ENCODE measurements around the gene ELAVL2. TPM values are rescaled to one million over a fixed set of nuclear protein-coding genes. Genes with fewer than 3 reads are reported as not detected.

Gene ELAVL2
- total and polyA plus RNA-seq, 2 donors (not counting 3 experiments of a cell fraction or from before 2014, with no cell fraction given): 0.06 to 0.20 TPM

GRCh38 chr9:23842565-23843129 lies 16.6 kb upstream of the ELAVL2 start:
- Histone ChIP-seq H3K9ac (replicated peaks; ENCODE audit: extremely low read depth, insufficient read depth, low read length) (no peak overlapping the region), H3K4me1 (ENCODE audit: control insufficient read depth, extremely low read depth, insufficient read depth, low read length) (no peaks in the 10 kb centered on the region), H3K79me2 (ENCODE audit: control insufficient read depth, insufficient read depth, low read length) (no peaks in the 10 kb centered on the region), H3K4me3 (replicated peaks in 1 of 3; ENCODE audit: insufficient read depth in 1 of 3, low read depth in 1 of 3, low read length in 3 of 3) (no peak overlapping the region), H3K4me2 (ENCODE audit: insufficient read depth, low read length) (no peak overlapping the region), H3K9me3 (replicated peaks; ENCODE audit: control insufficient read depth, insufficient read depth, low read length) (no peaks in the 10 kb centered on the region), H3K36me3 (ENCODE audit: control insufficient read depth in 2 of 2, extremely low read depth in 1 of 2, insufficient read depth in 2 of 2, low read length in 2 of 2) (no peaks in the 10 kb centered on the region), H3K9me1 (replicated peaks; ENCODE audit: control insufficient read depth, extremely low read depth, insufficient read depth, low read length) (no peaks in the 10 kb centered on the region), H3K27ac (ENCODE audit: insufficient read depth, low read depth, low read length) (no peak overlapping the region), H2AFZ (ENCODE audit: low read depth, low read length) (no peak overlapping the region), H4K20me1 (replicated peaks; ENCODE audit: control insufficient read depth, extremely low read depth, insufficient read depth, low read length) (no peaks in the 10 kb centered on the region), H3K27me3 (ENCODE audit: control insufficient read depth in 2 of 2, insufficient read depth in 2 of 2, low read length in 2 of 2) (no peaks in the 10 kb centered on the region)
- no peak for TF ChIP-seq MYC (IDR thresholded peaks at IDR 0.05; ENCODE audit: low read depth, low read length)
- TF ChIP-seq CTCF (IDR thresholded peaks at IDR 0.05; ENCODE audit: extremely low read depth in 1 of 2, insufficient read depth in 1 of 2, low read depth in 1 of 2, low read length in 2 of 2): no peak
- no peak for TF ChIP-seq FOS (IDR thresholded peaks at IDR 0.05; ENCODE audit: borderline replicate concordance, insufficient read depth, low read length)
- TF ChIP-seq JUN (IDR thresholded peaks at IDR 0.05; ENCODE audit: borderline replicate concordance, insufficient read depth, insufficient read length, low read depth): no peak
- TF ChIP-seq MAX (IDR thresholded peaks at IDR 0.05; ENCODE audit: insufficient read depth, insufficient read length): no peak
- TF ChIP-seq POLR2AphosphoS5 (IDR thresholded peaks at IDR 0.05; ENCODE audit: insufficient read depth, low read depth, low read length): no peak
- TF ChIP-seq EZH2 (IDR thresholded peaks at IDR 0.05; ENCODE audit: borderline replicate concordance, low read depth, low read length, severe bottlenecking): no peak
- TF ChIP-seq POLR2A (IDR thresholded peaks at IDR 0.05; ENCODE audit: low read depth, low read length): no peak
- no peak for TF ChIP-seq GATA2 (IDR thresholded peaks at IDR 0.05; ENCODE audit: insufficient read depth, insufficient read length, low read depth, low read length)
- no peak for FAIRE-seq
- CTCF ChIA-PET: no interaction called here
- intact Hi-C loops (cut with micrococcal nuclease): no loop called here
- no peak for DNase-seq (ENCODE audit: low read depth, low spot score)
- dilution Hi-C loops (cut with MboI; ENCODE audit: extremely low pct_ligation_motif_present, low sequenced_read_pairs): no loop called here
- POLR2A ChIA-PET: no interaction called here
- BruUV-seq (replicated peaks): no TSS peak

Measured in endothelial cell of umbilical vein (primary cell).